HG02943 (cell line): ENCODE measurements around the gene ANXA6.
A peak's percentile ranks its signal among the peaks of the same experiment; 100 is the strongest.
"Not testable (repeated sequence)": the region's sequence is repeated elsewhere in the genome, so short reads cannot be mapped to it uniquely, and the experiment has no call there.

Experiments used
- ATAC-seq: cut with Tn5 transposase; IDR thresholded peaks from one replicate; pipeline ENCODE4 v1.9.1; 2021; ENCODE audit warnings: mild to moderate bottlenecking, low read depth, moderate library complexity; ENCODE audit not compliant: unreplicated experiment

Gene ANXA6

DNA sequence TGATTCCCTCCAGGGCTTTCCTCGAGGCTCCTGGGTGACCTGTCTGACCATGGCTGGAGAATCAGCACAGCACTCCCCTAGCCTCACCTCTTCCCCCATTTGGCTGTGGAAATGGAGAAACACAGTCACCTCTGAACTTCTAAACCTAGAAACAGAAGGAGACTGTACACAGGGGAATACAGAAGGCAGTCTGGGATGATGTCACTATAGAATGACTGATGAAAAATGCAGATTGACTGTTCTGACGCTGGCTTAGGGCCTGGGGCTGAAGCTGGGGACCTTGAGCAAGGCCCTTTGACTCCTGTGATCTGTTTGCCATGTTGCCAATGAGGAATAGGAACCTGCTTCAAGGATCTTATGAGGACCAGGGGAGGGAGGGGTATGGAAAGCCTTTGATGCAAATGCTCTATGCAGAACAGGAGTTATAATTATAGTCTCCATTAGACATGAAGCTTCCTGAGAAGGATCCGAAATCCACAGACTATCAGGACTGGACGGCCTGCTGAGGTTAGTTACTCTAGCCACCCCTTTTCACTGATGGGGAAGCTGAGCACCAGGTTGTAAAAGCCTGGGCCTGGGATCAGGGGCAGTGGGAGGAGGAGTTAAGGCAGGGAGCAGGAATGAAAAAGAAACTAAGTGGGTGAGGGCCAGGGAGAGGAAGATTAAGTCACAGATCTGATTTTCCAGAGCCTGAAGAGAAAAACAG lies 24.4 kb upstream of the ANXA6 start:
- no peak for ATAC-seq

DNA sequence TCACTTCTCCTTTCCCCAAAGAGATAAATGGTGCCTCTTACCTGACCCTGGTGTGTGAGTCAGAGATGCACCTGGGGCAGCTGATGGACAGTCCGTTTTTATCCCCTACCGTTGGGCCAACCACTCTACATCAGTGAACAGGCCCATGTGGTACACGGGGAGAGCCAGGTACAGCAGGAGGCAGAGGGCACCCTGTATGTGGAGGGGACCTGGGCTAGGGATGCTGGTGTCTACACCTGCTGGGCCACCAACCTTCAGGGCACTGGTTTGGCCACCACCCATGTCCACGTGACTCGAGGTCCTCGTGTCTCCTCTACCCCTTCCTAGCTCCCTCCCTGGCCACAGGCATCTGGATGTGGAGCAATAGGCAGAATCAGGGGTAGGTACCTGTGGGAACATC lies 22.7 kb upstream of the ANXA6 start:
- ATAC-seq, result no peak

- ATAC-seq, result no peak
Measured at GRCh38 chr5:151179489-151179840, 21.9 kb upstream of the ANXA6 start.

GRCh38 chr5:151178777-151179488 lies 21.4 kb upstream of the ANXA6 start:
- ATAC-seq, result no peak

DNA sequence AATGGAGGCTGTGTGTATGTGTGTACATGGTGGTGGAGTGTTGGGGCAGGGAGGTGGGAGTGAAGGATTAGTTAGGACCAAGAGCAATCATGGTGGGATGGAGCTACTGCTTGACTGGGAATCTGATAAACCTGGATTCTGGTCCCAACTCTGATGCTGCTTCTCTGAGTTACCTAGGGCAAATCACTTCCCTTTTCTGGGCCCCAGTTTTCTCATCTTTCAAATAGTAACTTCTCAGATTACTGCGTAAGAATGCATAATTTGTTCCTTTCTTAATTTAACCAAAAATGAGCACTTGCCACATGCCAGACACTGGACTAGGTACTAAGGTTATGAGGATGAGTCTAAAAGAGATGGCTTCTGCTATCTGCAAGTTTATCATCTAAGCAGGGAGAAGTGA lies 20.8 kb upstream of the ANXA6 start:
- ATAC-seq, result no peak

- ATAC-seq, result not testable (repeated sequence)
Measured at GRCh38 chr5:151176268-151176667, 18.7 kb upstream of the ANXA6 start.

DNA sequence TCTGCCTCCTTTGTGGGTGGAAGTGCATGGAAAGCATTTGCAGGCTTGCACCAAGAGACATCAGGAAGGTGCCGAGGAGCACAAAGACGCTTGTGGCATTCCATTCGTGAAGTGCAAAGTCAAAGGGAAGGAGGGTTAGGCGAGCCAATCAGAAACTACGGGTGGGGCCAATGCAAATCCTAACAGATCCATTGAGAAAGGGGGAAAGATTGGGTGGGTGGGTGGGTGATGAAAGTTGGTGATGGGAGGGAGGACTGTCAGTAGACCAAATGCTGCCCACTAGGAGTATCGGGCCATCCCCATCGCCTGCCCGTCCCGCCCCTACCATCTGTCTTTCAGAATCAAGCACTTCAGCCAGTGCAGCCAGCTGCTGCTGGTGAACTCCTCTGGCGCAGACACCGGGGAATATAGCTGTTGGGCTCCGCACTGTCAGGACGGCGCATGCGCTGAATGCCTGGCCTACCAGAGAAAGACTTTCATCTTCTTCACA lies 17.1 kb upstream of the ANXA6 start:
- ATAC-seq, result no peak

- no peak for ATAC-seq
Measured at GRCh38 chr5:151173711-151174611, 16.4 kb upstream of the ANXA6 start.

DNA sequence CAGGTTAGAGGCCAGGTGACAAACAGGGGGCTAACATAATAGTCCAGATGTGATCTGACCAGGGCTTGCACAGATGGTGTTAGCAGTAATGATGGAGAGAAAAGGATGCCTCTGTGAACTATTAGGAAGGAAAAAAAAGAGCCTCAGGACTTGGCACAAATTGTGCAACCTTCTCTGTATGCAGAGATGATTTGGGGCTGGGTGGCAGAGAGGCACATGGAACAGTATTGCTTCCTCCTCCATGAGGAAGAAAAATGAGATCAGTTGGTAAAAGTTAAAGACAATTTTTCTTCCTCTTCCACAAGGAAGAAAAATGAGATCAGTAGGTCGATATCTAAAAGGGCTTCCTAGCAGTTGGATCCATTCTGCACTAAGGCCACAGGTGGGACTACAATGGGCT lies 13.9 kb upstream of the ANXA6 start:
- no peak for ATAC-seq

- no peak for ATAC-seq
Measured at GRCh38 chr5:151168602-151169344, 11.2 kb upstream of the ANXA6 start.

DNA sequence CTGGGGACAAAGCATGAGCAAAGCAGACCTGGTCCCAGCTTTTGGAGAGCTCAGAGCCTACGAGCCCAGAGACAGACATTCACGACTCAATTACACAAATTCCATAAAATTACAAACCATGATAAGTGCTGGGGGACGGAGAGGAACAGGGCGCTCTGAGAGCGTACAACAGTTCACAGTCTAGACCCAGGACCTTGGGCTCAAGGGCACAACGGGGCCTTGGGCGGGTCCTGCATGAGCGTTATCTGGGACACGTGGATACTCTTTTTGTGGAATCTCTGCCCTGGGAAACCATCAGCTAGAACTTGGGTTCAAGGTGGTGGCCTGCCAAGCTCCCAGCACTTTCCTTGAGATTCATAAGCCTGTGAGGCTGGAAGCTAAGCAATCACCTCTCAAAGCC lies 9.4 kb upstream of the ANXA6 start:
- ATAC-seq, result no peak

- ATAC-seq, result peak; percentile 78
Measured at GRCh38 chr5:151164687-151165392, 7.3 kb upstream of the ANXA6 start.

- ATAC-seq, result no peak
Measured at GRCh38 chr5:151162776-151163175, 5.2 kb upstream of the ANXA6 start.

DNA sequence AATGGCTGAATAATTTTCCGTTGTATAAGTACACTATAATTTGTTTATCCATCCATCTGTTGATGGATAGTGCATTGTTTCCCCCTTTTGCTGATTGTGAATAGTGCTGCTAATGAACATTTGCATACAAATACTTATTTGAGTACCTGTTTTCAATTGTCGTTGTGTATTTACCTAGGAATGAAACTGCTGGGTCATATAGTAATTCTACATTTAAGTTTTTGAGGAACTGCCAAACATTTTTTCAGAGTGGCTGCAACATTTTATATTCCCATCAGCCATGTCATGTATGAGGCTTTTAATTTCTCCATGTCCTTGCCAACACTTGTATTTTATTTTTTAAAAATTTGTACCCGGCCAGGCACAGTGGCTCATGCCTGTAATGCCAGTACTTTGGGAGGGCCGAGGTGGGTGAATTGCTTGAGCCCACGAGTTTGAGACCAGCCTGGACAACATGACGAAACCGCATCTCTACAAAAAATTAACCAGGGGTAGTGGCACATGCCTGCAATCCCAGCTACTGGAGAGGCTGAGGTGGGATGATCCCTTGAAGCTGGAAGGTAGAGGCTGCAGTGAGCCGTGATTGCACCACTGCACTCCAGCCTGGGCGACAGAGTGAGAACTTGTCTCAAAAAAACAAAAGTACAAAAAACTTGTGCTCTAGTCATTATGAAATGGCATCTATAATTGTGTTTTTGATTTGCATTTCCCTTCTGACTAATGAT lies 2.2 kb upstream of the ANXA6 start:
- no peak for ATAC-seq

GRCh38 chr5:151158287-151158661 lies 695 bp upstream of the ANXA6 start:
- ATAC-seq, result no peak

GRCh38 chr5:151156507-151157420 lies 815 bp downstream of the ANXA6 start:
- ATAC-seq, result peak; percentile 36

DNA sequence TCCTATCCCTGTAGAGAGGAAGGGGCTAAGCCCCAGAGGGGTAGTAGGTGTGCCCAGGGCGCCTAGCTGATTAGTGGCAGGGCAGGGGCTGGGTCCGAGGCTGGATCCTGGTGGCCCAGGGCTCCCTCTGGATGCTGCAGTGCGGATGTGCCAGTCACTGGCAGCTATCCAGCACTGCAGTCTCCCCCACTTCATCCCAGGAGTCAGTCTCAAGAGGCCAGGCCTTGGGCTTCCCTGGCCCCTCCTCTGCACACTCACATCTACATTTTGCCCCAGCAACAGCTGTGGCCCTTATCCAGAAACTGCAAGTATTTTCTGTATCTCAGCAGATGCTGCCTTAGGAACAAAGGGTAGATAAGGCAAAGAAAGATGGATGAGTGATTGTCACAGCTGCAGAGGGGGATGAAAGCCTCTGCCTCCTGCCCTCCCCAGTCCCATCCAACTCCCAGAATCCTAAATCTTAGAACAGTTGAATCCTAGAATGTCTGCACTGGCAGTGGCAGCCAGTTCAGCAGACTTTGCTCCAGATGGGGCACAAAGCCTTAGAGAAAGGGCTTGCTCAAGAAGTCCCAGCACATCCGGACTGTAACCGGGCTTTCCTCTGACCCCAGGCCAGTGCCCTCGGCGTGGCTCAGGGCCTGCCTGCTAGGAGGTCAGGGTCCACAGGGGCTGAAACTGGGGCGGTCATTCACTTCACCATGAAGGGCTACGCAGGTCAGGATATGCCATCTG lies 1.6 kb downstream of the ANXA6 start:
- peak; percentile 30 for ATAC-seq
